HG03565 (cell line): ENCODE measurements around the gene HNRNPAB.
"Not testable (repeated sequence)": the region's sequence is repeated elsewhere in the genome, so short reads cannot be mapped to it uniquely, and the experiment has no call there.

Experiments used
- ATAC-seq: cut with Tn5 transposase; IDR thresholded peaks from one replicate; pipeline ENCODE4 v1.9.1; 2021; ENCODE audit warnings: mild to moderate bottlenecking, moderate library complexity; ENCODE audit not compliant: unreplicated experiment

HNRNPAB gene

GRCh38 chr5:178196281-178196812 is 8.0 kb upstream of the HNRNPAB start:
- no peak for ATAC-seq

GRCh38 chr5:178196986-178197385 is 7.3 kb upstream of the HNRNPAB start:
- no peak for ATAC-seq

GRCh38 chr5:178198151-178198550 is 6.2 kb upstream of the HNRNPAB start:
- ATAC-seq: not testable (repeated sequence)

GRCh38 chr5:178198706-178199105 is 5.6 kb upstream of the HNRNPAB start:
- no peak for ATAC-seq

GRCh38 chr5:178199581-178200434 is 4.5 kb upstream of the HNRNPAB start:
- no peak for ATAC-seq

- no peak for ATAC-seq
Measured at GRCh38 chr5:178201221-178201926, 3.0 kb upstream of the HNRNPAB start.

GRCh38 chr5:178201927-178202235 is 2.5 kb upstream of the HNRNPAB start:
- no peak for ATAC-seq

- ATAC-seq: no peak
Measured at GRCh38 chr5:178202541-178202940, 1.8 kb upstream of the HNRNPAB start.

- ATAC-seq: no peak
Measured at GRCh38 chr5:178203670-178204181, 607 bp upstream of the HNRNPAB start.

GRCh38 chr5:178204935-178205748 is 809 bp downstream of the HNRNPAB start:
- ATAC-seq: peak; percentile 37

GRCh38 chr5:178205749-178206047 is 1.4 kb downstream of the HNRNPAB start:
- ATAC-seq: no peak

- no peak for ATAC-seq
Measured at GRCh38 chr5:178206166-178207101, 2.1 kb downstream of the HNRNPAB start.

- no peak for ATAC-seq
Measured at GRCh38 chr5:178207183-178207916, 3.0 kb downstream of the HNRNPAB start.

GRCh38 chr5:178207917-178208280 is 3.6 kb downstream of the HNRNPAB start:
- no peak for ATAC-seq

GRCh38 chr5:178208540-178209227 is 4.4 kb downstream of the HNRNPAB start:
- ATAC-seq: no peak

GRCh38 chr5:178209334-178210072 is 5.2 kb downstream of the HNRNPAB start:
- no peak for ATAC-seq

GRCh38 chr5:178210073-178210535 is 5.8 kb downstream of the HNRNPAB start:
- ATAC-seq: no peak

- ATAC-seq: no peak
Measured at GRCh38 chr5:178210686-178211085, 6.4 kb downstream of the HNRNPAB start.
